Keratinocyte (primary cell): ENCODE results near the gene DLX4.

Experiments
- EZH2 ChIP-seq: IDR thresholded peaks from one replicate; pipeline ENCODE4 v1.6.1; 2012; ENCODE audit warnings: inconsistent platforms, mild to moderate bottlenecking, low read length, moderate library complexity
- TF ChIP-seq, protein P1 (sequence below), 3 experiments: IDR thresholded peaks in 1 of 3; conservative IDR thresholded peaks in 1 of 3; optimal IDR thresholded peaks in 1 of 3; 2 replicates in 2 of 3; 3 replicates in 1 of 3; pipeline versions ENCODE3 to v1.5.1; 2011; ENCODE audit warnings: low read length in 3 of 3, mild to moderate bottlenecking in 3 of 3, moderate library complexity in 2 of 3, control low read depth in 1 of 3, inconsistent platforms in 1 of 3; ENCODE audit not compliant: insufficient read depth in 2 of 3; ENCODE audit errors: extremely low read depth in 1 of 3

DNA sequence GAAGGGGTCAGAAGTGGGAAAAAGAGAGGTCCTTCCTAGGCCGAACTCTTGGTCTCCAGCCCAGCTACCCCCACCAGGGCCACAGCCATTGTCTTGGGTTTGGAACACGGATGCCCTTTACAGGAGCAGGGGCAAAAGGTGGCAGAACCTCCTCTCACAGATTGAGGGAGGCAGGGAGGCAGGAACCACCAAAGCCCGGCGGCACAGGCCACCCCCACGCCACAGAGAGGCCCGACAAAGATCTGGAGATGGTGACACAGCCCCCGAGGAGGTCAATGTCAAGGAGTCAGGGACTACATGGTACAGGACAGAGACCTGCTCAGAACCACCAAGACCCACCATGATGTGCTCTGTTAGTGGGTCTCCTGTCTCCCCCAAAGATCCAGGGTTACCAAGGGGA, 44.4 kb upstream of the DLX4 start:
- TF ChIP-seq, protein P1, sequence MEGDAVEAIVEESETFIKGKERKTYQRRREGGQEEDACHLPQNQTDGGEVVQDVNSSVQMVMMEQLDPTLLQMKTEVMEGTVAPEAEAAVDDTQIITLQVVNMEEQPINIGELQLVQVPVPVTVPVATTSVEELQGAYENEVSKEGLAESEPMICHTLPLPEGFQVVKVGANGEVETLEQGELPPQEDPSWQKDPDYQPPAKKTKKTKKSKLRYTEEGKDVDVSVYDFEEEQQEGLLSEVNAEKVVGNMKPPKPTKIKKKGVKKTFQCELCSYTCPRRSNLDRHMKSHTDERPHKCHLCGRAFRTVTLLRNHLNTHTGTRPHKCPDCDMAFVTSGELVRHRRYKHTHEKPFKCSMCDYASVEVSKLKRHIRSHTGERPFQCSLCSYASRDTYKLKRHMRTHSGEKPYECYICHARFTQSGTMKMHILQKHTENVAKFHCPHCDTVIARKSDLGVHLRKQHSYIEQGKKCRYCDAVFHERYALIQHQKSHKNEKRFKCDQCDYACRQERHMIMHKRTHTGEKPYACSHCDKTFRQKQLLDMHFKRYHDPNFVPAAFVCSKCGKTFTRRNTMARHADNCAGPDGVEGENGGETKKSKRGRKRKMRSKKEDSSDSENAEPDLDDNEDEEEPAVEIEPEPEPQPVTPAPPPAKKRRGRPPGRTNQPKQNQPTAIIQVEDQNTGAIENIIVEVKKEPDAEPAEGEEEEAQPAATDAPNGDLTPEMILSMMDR (optimal IDR thresholded peaks at IDR 0.05 in 1 of 3, IDR thresholded peaks at IDR 0.05 in 1 of 3, conservative IDR thresholded peaks at IDR 0.05 in 1 of 3; ENCODE audit: extremely low read depth in 1 of 3, insufficient read depth in 2 of 3, low read length in 3 of 3), result no peak
- TF ChIP-seq EZH2, result no peak
